Dedifferentiated amniotic fluid mesenchymal stem cell (primary cell): ENCODE data around the gene LCTL.
"Not testable (repeated sequence)": the region's sequence is repeated elsewhere in the genome, so short reads cannot be mapped to it uniquely, and the experiment has no call there.

ENCODE experiments used
- DNase-seq: peaks from one replicate; pipeline ENCODE4 v3.0.0-alpha.2; 2016; ENCODE audit errors: extremely low spot score

LCTL gene

GRCh38 chr15:66564136-66565041 is 1.4 kb downstream of the LCTL start:
- DNase-seq: no peak

- no peak for DNase-seq
Observed at GRCh38 chr15:66563566-66564110, 2.2 kb downstream of the LCTL start.

- DNase-seq: no peak
Observed at GRCh38 chr15:66563126-66563525, 2.7 kb downstream of the LCTL start.

- no peak for DNase-seq
Observed at GRCh38 chr15:66560856-66561525, 4.8 kb downstream of the LCTL start.

GRCh38 chr15:66558271-66558670 is 7.5 kb downstream of the LCTL start:
- no peak for DNase-seq

GRCh38 chr15:66555685-66556084 is 10.1 kb downstream of the LCTL start:
- no peak for DNase-seq

GRCh38 chr15:66545255-66545654 is 20.5 kb downstream of the LCTL start:
- DNase-seq: no peak

- no peak for DNase-seq
Observed at GRCh38 chr15:66542896-66543295, 22.9 kb downstream of the LCTL start.

GRCh38 chr15:66535056-66535455 is 30.7 kb downstream of the LCTL start:
- no peak for DNase-seq

- no peak for DNase-seq
Observed at GRCh38 chr15:66524838-66525237, 41.0 kb downstream of the LCTL start.

- DNase-seq: no peak
Observed at GRCh38 chr15:66523926-66524325, 41.9 kb downstream of the LCTL start.

- no peak for DNase-seq
Observed at GRCh38 chr15:66515901-66516322, 49.9 kb downstream of the LCTL start.

- no peak for DNase-seq
Observed at GRCh38 chr15:66514586-66514985, 51.2 kb downstream of the LCTL start.

- no peak for DNase-seq
Observed at GRCh38 chr15:66508293-66508883, 57.4 kb downstream of the LCTL start.

- no peak for DNase-seq
Observed at GRCh38 chr15:66505818-66506217, 60.0 kb downstream of the LCTL start.

- peak; percentile 21 for DNase-seq
Observed at GRCh38 chr15:66505430-66505811, 60.4 kb downstream of the LCTL start.

GRCh38 chr15:66504563-66505429 is 61.0 kb downstream of the LCTL start, which contains the start of the genes RPL4 and ZWILCH:
Gene RPL4 (minus strand): TSS chr15:66504855. CDS start chr15:66504790, 65 bp downstream.
Gene ZWILCH (plus strand): TSS chr15:66505326. CDS start chr15:66505339, 13 bp downstream.
- peak; percentile 84 for DNase-seq

GRCh38 chr15:66503780-66504562 is 61.8 kb downstream of the LCTL start:
- DNase-seq: no peak

GRCh38 chr15:66503041-66503648 is 62.7 kb downstream of the LCTL start:
- not testable (repeated sequence) for DNase-seq

GRCh38 chr15:66502491-66502890 is 63.3 kb downstream of the LCTL start:
- no peak for DNase-seq
